ENCODE data around the gene TADA2B.

DNA sequence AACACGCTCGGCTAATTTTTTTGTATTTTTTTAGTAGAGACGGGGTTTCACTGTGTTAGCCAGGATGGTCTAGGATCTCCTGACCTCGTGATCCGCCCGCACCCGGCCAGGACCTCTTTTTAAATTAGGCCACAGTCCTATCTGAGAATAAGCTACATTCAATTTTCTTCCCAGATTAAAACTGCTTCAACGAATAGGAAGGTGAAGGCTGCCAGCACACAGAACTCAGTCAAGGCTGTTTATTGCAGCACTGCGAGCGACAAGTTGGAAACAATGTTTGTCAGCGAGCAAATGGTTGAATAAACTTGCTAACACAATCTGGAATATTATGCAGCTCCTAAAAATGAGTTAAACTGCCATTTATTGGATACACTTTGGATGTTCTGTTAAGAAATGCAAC lies 22.8 kb downstream of the TADA2B start:
- TF ChIP-seq, protein P1, sequence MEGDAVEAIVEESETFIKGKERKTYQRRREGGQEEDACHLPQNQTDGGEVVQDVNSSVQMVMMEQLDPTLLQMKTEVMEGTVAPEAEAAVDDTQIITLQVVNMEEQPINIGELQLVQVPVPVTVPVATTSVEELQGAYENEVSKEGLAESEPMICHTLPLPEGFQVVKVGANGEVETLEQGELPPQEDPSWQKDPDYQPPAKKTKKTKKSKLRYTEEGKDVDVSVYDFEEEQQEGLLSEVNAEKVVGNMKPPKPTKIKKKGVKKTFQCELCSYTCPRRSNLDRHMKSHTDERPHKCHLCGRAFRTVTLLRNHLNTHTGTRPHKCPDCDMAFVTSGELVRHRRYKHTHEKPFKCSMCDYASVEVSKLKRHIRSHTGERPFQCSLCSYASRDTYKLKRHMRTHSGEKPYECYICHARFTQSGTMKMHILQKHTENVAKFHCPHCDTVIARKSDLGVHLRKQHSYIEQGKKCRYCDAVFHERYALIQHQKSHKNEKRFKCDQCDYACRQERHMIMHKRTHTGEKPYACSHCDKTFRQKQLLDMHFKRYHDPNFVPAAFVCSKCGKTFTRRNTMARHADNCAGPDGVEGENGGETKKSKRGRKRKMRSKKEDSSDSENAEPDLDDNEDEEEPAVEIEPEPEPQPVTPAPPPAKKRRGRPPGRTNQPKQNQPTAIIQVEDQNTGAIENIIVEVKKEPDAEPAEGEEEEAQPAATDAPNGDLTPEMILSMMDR (IDR thresholded peaks at IDR 0.05) = no peak
- TF ChIP-seq POLR2A (IDR thresholded peaks at IDR 0.05) = no peak
